OCI-LY1 (cell line): ENCODE data around the gene HTR1D.

ENCODE experiments used
- H2AFZ ChIP-seq: fragments of 200-600 bp; sonication (generic), shearing (Covaris generic); 2 replicates; pipeline ENCODE4 v1.6.0; 2014; ENCODE audit warnings: antibody characterized with exemption, mild to moderate bottlenecking, low read length
- H3F3A ChIP-seq: fragments of 200-600 bp; sonication (generic), shearing (Covaris generic); 2 replicates; pipeline ENCODE4 v1.6.0; 2014; ENCODE audit warnings: mild to moderate bottlenecking, antibody characterized with exemption, low read length, moderate library complexity; ENCODE audit not compliant: insufficient read depth
- H3K27ac ChIP-seq: fragments of 200-600 bp; sonication (generic); 2 replicates; pipeline ENCODE4 v1.5.1; 2014; ENCODE audit warnings: low read length, mixed run types, mild to moderate bottlenecking, low read depth; ENCODE audit not compliant: poor library complexity, severe bottlenecking
- H3K27me3 ChIP-seq: fragments of 200-600 bp; sonication (generic); 2 replicates; pipeline ENCODE4 v1.6.0; 2014; ENCODE audit warnings: antibody characterized with exemption, mild to moderate bottlenecking, low read length, moderate library complexity; ENCODE audit not compliant: insufficient read depth
- H3K36me3 ChIP-seq: fragments of 200-600 bp; sonication (generic); 2 replicates; pipeline ENCODE4 v1.6.1; 2014; ENCODE audit warnings: mild to moderate bottlenecking, antibody characterized with exemption, low read length, moderate library complexity, mixed read lengths; ENCODE audit not compliant: insufficient read depth
- H3K4me1 ChIP-seq: fragments of 200-600 bp; sonication (generic); 2 replicates; pipeline ENCODE4 v1.5.1; 2014; ENCODE audit warnings: mild to moderate bottlenecking, low read length, moderate library complexity; ENCODE audit not compliant: insufficient read depth, severe bottlenecking
- H3K4me2 ChIP-seq: fragments of 200-600 bp; sonication (generic), shearing (Covaris generic); 2 replicates; pipeline ENCODE4 v1.6.1; 2014; ENCODE audit warnings: low read length
- H3K4me3 ChIP-seq: fragments of 200-600 bp; sonication (generic); 2 replicates; pipeline ENCODE4 v1.5.1; 2014; ENCODE audit warnings: low read length, low read depth, mild to moderate bottlenecking, mixed read lengths; ENCODE audit not compliant: poor library complexity, severe bottlenecking
- H3K79me2 ChIP-seq: fragments of 200-600 bp; shearing (Covaris generic); 2 replicates; pipeline ENCODE4 v1.6.1; 2016; ENCODE audit warnings: mixed run types, low read length, mixed read lengths; ENCODE audit not compliant: insufficient read depth
- H3K9ac ChIP-seq: fragments of 200-600 bp; sonication (generic), shearing (Covaris generic); 2 replicates; pipeline ENCODE4 v1.6.1; 2014; ENCODE audit warnings: mild to moderate bottlenecking, low read length, mixed read lengths
- H3K9me2 ChIP-seq: fragments of 200-600 bp; sonication (generic), shearing (Covaris generic); 2 replicates; pipeline ENCODE4 v1.6.1; 2014; ENCODE audit warnings: low read depth, mild to moderate bottlenecking, low read length, mixed read lengths
- H3K9me3 ChIP-seq: fragments of 200-600 bp; shearing (Covaris generic); 2 replicates; pipeline ENCODE4 v1.6.1; 2014; ENCODE audit warnings: low read length, mixed read lengths
- H4K20me1 ChIP-seq: fragments of 200-600 bp; sonication (generic), shearing (Covaris generic); 2 replicates; pipeline ENCODE4 v1.6.0; 2016; ENCODE audit warnings: mild to moderate bottlenecking, low read length; ENCODE audit not compliant: insufficient read depth
- EZH2 ChIP-seq: fragments of 200-600 bp; sonication (generic), shearing (Covaris generic); IDR thresholded peaks from 2 replicates; pipeline ENCODE4 v1.8.0; 2017; ENCODE audit warnings: borderline replicate concordance, mixed run types, mild to moderate bottlenecking, antibody characterized with exemption, low read length, moderate library complexity, mixed read lengths
- TF ChIP-seq, protein P1 (sequence below): fragments of 200-600 bp; sonication (generic), shearing (Covaris generic); IDR thresholded peaks from 2 replicates; pipeline ENCODE4 v1.5.1; 2017; ENCODE audit warnings: mild to moderate bottlenecking, antibody characterized with exemption, low read length, moderate library complexity, mixed read lengths

The HTR1D gene

DNA sequence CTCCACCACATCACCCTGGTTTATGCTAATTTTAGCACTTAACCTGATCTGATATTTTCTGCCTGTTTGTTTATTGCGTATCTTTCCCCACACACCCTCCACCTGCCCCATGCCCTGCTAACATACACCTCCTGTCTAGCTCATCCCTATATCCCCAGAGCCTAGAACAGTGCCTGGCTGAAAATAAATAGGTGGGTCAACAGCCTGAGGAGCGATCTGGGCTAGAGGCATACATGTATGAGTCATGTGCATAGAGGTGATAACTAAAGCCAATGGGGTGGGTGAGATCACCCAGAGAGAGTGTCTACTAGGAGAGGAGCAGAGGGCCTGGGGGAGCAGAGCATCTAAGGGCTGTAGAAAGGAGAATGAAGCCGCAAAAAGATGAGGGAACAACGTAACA, 2.7 kb downstream of the HTR1D start:
- TF ChIP-seq EZH2: no peak
- TF ChIP-seq, protein P1, sequence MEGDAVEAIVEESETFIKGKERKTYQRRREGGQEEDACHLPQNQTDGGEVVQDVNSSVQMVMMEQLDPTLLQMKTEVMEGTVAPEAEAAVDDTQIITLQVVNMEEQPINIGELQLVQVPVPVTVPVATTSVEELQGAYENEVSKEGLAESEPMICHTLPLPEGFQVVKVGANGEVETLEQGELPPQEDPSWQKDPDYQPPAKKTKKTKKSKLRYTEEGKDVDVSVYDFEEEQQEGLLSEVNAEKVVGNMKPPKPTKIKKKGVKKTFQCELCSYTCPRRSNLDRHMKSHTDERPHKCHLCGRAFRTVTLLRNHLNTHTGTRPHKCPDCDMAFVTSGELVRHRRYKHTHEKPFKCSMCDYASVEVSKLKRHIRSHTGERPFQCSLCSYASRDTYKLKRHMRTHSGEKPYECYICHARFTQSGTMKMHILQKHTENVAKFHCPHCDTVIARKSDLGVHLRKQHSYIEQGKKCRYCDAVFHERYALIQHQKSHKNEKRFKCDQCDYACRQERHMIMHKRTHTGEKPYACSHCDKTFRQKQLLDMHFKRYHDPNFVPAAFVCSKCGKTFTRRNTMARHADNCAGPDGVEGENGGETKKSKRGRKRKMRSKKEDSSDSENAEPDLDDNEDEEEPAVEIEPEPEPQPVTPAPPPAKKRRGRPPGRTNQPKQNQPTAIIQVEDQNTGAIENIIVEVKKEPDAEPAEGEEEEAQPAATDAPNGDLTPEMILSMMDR: no peak
- Histone ChIP-seq H3K4me2 (no peak overlapping the region), H2AFZ (no peak overlapping the region), H3F3A (no peaks in the 10 kb centered on the region), H3K9me2 (no peaks in the 10 kb centered on the region), H3K27ac (no peak overlapping the region), H3K4me1 (no peaks in the 10 kb centered on the region), H3K9me3 (no peaks in the 10 kb centered on the region), H4K20me1 (no peaks in the 10 kb centered on the region), H3K36me3 (no peaks in the 10 kb centered on the region), H3K79me2 (no peaks in the 10 kb centered on the region), H3K9ac (no peak overlapping the region), H3K4me3 (no peak overlapping the region), H3K27me3 (no peaks in the 10 kb centered on the region)

DNA sequence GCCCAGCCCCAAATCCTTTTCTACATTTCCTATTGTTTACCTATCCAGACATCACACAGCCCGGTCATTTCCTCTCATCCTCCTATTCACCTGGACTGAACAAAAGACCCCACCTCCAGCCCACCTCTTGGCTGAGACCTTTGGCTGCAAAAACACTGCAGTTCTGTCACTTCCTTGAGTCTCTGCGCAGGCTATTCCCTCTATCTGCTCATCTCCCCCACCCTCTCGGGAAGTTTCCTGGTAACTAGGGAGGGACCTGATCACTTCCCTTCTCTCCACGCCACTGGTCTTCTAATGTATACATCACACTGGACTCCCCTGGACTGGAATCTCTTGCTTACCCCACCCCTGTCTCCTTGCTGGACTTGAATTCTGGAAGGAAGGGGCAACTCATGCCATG, 5.3 kb downstream of the HTR1D start:
- Histone ChIP-seq H3K36me3 (no peaks in the 10 kb centered on the region), H3K9me3 (no peaks in the 10 kb centered on the region), H3K4me2 (no peak overlapping the region), H3K4me3 (no peak overlapping the region), H3K27ac (no peak overlapping the region), H3K79me2 (no peaks in the 10 kb centered on the region), H3K27me3 (no peaks in the 10 kb centered on the region), H3K4me1 (no peaks in the 10 kb centered on the region), H3K9me2 (no peaks in the 10 kb centered on the region), H3K9ac (no peak overlapping the region), H4K20me1 (no peaks in the 10 kb centered on the region), H3F3A (no peaks in the 10 kb centered on the region), H2AFZ (no peak overlapping the region)
- no peak for TF ChIP-seq EZH2
- TF ChIP-seq, protein P1: no peak

DNA sequence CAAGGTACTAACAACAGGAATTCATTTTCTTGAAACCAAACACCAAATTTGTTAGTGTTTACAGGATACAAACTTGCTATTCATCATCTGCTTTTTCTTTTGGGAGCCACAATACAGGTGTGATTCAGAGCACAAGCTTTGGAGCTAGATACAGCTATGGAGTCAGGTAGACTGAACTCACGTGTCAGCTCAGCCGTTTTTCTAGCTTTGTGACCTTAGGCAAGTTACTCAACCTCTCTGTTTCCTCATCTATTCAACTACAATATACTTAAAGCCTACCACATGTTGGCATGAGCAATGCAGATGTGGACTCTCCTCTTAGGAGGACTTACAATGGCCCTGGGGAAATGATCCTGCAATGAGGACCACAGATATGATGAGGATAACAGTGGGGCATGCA, 6.3 kb downstream of the HTR1D start:
- Histone ChIP-seq H3K36me3 (no peaks in the 10 kb centered on the region), H3K9me3 (no peaks in the 10 kb centered on the region), H3F3A (no peaks in the 10 kb centered on the region), H3K79me2 (no peaks in the 10 kb centered on the region), H3K4me3 (no peak overlapping the region), H3K9me2 (no peaks in the 10 kb centered on the region), H4K20me1 (no peaks in the 10 kb centered on the region), H3K27ac (no peak overlapping the region), H3K4me2 (no peak overlapping the region), H2AFZ (no peak overlapping the region), H3K9ac (no peak overlapping the region), H3K27me3 (no peaks in the 10 kb centered on the region), H3K4me1 (no peaks in the 10 kb centered on the region)
- TF ChIP-seq, protein P1: no peak
- TF ChIP-seq EZH2: no peak
